ENCODE results near the gene ZNF862. TPM values are rescaled to one million over a fixed set of nuclear protein-coding genes. Genes with fewer than 3 reads are reported as not detected.
A peak's percentile ranks its signal among the peaks of the same experiment; 100 is the strongest.

ZNF862 gene
- total and polyA plus RNA-seq, 2 of the 13 experiments (the other 11 are each of a cell fraction or from before 2014, with no cell fraction given) = 0.89 to 2.0 TPM

DNA sequence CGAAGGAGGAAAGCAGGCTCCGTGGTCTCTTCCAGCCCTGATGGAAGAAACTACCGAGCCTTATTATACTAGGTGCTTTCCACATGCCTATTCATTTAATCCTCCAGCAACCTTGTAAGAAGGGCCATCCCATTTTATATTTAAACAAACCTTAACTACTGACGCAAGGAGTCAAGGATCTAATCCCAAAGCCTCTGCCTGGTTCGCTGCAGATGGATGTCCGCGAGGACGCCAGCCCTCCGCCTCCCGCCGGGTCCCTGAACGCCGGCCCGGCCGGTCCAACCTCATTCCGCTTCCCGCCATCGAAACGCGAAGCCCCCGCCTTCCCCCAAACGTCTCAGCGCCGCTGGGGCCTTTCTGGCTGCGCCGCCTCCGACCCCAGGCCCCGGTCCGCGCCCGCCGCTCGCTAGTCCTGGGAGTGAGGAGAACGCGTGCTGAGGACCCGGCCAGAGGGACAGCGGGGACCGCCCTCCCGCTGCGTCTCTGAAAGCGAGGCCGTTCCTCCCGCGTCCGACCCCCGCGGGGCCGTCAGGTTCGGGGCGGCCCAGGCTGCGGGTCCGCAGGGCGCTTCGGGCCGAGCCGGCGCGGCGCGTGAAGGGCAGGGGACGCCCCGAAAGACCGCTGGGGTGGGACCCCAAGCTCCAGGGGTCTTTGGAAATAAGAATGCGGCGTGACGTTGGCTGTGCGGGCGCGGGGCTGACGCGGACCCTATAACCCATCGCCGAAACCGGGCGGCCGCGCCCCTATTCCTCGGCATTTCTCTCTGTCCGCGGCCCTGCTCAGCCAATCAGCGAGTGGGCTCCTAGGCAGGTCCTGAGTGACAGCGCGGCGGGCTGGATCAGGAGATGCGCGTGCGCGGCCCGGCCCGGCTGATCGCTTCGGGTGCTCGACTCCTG lies 35.1 kb downstream of the ZNF862 start, which contains the start of gene ATP6V0E2:
Gene ATP6V0E2 (plus strand): TSS at position 896 of the 896 bp plus-strand sequence. CDS start 97 bp downstream, outside the sequence.
- H3K79me2 ChIP-seq (ENCODE audit: insufficient read depth, low read length) = peaks cover 8% of the 10 kb centered on the region
- FAIRE-seq = no peak
- H3K4me2 ChIP-seq (ENCODE audit: low read depth, low read length) = peak within 1 kb of the TSS; percentile 92
- 0% methylated on average over 4 of the region's 93 CpGs for whole genome bisulfite sequencing (ENCODE audit: low lambda C conversion rate)
- ATAC-seq = peak; percentile 92
- POLR2A ChIA-PET = no interaction called here
- H3K27ac ChIP-seq (ENCODE audit: extremely low read length, insufficient read depth, low read length) = peak within 1 kb of the TSS; percentile 71
- in situ Hi-C loops (cut with HindIII; ENCODE audit: extremely low pct_ligation_motif_present, low pct_unique_long_range_greater_than_20kb) = loop anchor here (25.0 kb wide), 1 partner anchor 164 kb away; no protein-coding TSS in a partner anchor
- BruUV-seq (replicated peaks) = TSS peak; percentile 55
- peak within 1 kb of the TSS; percentile 70 for H2AFZ ChIP-seq (ENCODE audit: low read length)
- peaks cover 0 to 12% of the 10 kb centered on the region in 2 experiments; a peak in 2 of 5 replicates for H3K36me3 ChIP-seq (replicated peaks in 1 of 2; ENCODE audit: control insufficient read depth in 1 of 2, insufficient read depth in 2 of 2, low read length in 2 of 2)
- H3K4me3 ChIP-seq (replicated peaks in 1 of 3; ENCODE audit: insufficient read depth in 1 of 3, low read depth in 2 of 3, low read length in 3 of 3) = peak within 1 kb of the TSS; percentile 69 to 80 (median 76)
- H3K9ac ChIP-seq (ENCODE audit: insufficient read depth, low read depth, low read length) = peak within 1 kb of the TSS; percentile 70
- CTCF ChIA-PET (ENCODE audit: low intra/inter-chr PET ratio, low total read pairs) = interaction anchor here (1.2 kb wide), 1 partner anchor 11 kb away, joined by 3 read pairs; no protein-coding TSS in a partner anchor
- H3K4me1 ChIP-seq (ENCODE audit: insufficient read depth, low read length) = peaks cover 33% of the 10 kb centered on the region
- no peaks in the 10 kb centered on the region for H3K27me3 ChIP-seq (ENCODE audit: control insufficient read depth in 1 of 2, insufficient read depth in 2 of 2, low read length in 2 of 2)
- peak; percentile 91 for DNase-seq (ENCODE audit: low spot score)
- no peaks in the 10 kb centered on the region for H3K9me3 ChIP-seq (ENCODE audit: low read length)
- no peaks in the 10 kb centered on the region for H4K20me1 ChIP-seq (ENCODE audit: insufficient read depth, low read length)
- intact Hi-C loops (cut with micrococcal nuclease; ENCODE audit: unreplicated experiment) = loop anchor here (2.0 kb wide), 1 partner anchor 35 kb away; the partner anchor contains the start of gene ZNF862
- TF ChIP-seq PBX2 (CRISPR knock-in tag; IDR thresholded peaks at IDR 0.05) (peak; percentile 83), U2AF2 (IDR thresholded peaks at IDR 0.05; ENCODE audit: low read depth, low read length) (no peak), MTF1 (CRISPR knock-in tag; IDR thresholded peaks at IDR 0.05) (no peak), ZNF30 (CRISPR knock-in tag; IDR thresholded peaks at IDR 0.05) (no peak), ZNF431 (CRISPR knock-in tag; IDR thresholded peaks at IDR 0.05; ENCODE audit: borderline replicate concordance, low read depth) (0 out of 2 replicates have a peak, but pooled peaks have one; percentile 52), ZNF552 (CRISPR knock-in tag; IDR thresholded peaks at IDR 0.05; ENCODE audit: borderline replicate concordance) (no peak), PHB2 (IDR thresholded peaks at IDR 0.05; ENCODE audit: partially characterized antibody) (no peak), NFYC (CRISPR knock-in tag; IDR thresholded peaks at IDR 0.05) (peak; percentile 67), SAP130 (CRISPR knock-in tag; IDR thresholded peaks at IDR 0.05; ENCODE audit: low read depth) (peak; percentile 13; the same call in 1 of the 2 replicates), PITX1 (CRISPR knock-in tag; IDR thresholded peaks at IDR 0.05) (no peak), MXD4 (CRISPR knock-in tag; IDR thresholded peaks at IDR 0.05) (0 out of 2 replicates have a peak, but pooled peaks have one; percentile 52), ZNF687 (CRISPR knock-in tag; IDR thresholded peaks at IDR 0.05) (peak; percentile 82), HNRNPH1 (optimal IDR thresholded peaks at IDR 0.05; ENCODE audit: low read depth, low read length) (no peak), IKZF4 (CRISPR knock-in tag; IDR thresholded peaks at IDR 0.05; ENCODE audit: borderline replicate concordance, low read depth, not compliant biosample characterization) (peak; percentile 53)
- TF ChIP-seq, protein P1, sequence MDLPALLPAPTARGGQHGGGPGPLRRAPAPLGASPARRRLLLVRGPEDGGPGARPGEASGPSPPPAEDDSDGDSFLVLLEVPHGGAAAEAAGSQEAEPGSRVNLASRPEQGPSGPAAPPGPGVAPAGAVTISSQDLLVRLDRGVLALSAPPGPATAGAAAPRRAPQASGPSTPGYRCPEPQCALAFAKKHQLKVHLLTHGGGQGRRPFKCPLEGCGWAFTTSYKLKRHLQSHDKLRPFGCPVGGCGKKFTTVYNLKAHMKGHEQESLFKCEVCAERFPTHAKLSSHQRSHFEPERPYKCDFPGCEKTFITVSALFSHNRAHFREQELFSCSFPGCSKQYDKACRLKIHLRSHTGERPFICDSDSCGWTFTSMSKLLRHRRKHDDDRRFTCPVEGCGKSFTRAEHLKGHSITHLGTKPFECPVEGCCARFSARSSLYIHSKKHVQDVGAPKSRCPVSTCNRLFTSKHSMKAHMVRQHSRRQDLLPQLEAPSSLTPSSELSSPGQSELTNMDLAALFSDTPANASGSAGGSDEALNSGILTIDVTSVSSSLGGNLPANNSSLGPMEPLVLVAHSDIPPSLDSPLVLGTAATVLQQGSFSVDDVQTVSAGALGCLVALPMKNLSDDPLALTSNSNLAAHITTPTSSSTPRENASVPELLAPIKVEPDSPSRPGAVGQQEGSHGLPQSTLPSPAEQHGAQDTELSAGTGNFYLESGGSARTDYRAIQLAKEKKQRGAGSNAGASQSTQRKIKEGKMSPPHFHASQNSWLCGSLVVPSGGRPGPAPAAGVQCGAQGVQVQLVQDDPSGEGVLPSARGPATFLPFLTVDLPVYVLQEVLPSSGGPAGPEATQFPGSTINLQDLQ (CRISPR knock-in tag; IDR thresholded peaks at IDR 0.05) = no peak
